CD4-positive, alpha-beta T cell treated with Interleukin-15 for 1 hour (primary cell): Measurements from ENCODE around the gene TMC3.
"Not testable (repeated sequence)": the region's sequence is repeated elsewhere in the genome, so short reads cannot be mapped to it uniquely, and the experiment has no call there.

Experiments used
- DNase-seq: peaks from one replicate; pipeline ENCODE4 v3.0.0-alpha.2; 2020

Gene TMC3

DNA sequence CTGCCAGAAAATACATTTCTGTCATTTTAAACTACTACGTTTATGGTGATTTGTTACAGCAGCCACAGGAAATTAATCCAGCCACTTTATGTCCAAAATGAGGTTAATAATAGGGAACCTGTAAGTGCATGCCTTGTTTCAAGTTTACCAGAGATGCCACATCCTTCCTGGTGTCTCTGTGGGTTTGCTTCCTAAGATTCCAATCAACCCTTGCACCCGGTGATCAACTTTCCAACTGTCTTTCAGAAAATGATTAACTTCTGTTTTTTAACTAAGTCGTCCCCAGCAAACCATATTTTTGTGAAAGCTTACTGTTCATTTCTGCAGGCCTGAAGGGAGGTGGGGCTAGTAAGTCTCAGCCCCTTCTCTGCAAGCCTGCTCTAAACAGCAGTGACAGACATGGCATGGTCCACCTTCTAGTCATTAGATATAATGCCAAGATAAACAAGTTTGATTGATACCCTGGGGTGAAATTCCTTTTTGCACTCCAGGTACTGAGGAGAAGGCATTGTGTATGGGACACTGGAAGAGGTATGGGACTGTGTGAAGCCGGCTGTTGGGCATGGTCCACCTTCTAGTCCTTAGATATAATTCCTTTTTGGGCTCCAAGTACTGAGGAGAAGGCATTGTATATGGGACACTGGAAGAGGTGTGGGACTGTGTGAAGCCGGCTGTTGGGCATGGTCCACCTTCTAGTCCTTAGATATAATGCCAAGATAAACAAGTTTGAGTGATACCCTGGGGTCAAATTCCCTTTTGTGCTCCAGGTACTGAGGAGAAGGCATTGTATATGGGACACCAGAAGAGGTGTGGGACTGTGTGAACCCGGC is 11.1 kb upstream of the TMC3 start:
- no peak for DNase-seq

DNA sequence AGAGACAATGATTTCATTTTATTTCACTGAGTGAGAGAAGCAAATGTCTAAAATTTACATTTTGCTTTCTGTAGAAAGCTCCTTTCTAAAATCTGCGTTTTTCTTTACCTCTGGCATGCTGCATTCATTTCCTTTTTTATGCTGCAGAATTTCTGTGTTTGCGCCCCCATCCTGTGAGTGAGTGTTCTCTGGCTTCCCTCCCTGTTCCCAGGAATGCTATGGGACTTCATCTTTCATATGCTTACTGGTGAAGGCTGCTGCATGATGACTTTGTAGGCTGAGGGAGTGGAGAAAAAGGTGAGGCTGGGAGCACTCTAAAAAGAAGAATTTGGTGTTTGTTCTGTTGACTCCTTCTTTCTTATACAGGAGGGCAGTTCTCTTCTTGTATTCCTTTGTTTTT is 7.7 kb upstream of the TMC3 start:
- no peak for DNase-seq

DNA sequence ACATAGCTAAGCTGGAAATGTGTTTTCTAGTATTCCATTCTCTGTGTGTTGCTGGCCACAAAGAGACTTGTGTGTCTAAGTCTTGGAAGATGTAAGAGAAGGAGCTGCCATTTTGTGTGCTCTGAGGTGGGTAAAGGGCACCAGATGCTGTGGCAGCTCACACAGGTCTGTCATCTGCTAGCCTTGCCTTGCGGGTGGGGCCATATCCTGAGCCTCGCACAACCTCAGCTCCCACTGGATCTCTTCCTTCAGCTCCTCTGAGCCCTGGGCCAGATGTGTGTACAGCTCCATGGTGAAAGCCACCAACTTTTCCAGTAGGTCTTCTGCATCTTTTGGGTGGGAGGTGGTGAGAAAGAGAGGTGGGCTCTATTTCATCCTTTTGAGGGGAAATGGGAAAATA is 6.7 kb upstream of the TMC3 start:
- DNase-seq = no peak

DNA sequence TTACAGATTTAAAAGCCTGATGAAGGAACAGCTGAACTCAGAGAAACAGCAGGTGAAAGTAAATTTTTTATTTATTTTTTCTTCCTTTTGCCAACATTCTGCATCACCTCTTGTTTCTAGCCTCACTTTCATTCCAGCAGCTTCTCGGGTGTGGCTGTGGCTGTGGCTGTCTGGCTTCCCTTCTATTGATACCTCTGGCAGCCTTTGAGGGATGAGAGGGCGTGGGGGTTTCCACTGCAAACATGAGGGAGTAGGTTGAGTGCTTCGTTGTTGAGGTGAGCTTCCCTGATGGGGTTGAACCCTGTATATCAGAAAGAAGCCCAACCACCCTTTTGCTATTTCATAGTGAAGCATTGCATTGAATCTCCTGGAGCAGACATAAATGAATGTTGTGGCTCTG is 6.2 kb upstream of the TMC3 start:
- DNase-seq = no peak

DNA sequence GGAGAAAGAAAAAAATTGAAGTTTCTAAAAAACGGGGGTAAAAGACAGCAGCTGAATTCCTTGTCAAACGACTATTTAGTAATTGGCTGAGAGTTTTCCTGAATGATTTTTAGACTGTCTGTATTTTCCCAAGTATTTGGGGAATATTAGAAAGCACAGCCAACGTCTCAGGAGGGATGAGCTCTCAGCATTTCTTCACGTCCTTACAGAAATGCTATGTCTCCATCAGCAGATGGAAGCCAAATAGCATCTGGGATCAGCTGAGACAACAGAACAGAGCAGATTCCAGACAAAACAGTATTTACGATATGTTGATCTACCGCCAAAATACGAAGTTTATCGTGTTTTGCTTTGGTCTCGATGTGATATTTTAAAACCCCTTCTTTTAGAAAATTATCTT is 5.3 kb upstream of the TMC3 start:
- DNase-seq = no peak

DNA sequence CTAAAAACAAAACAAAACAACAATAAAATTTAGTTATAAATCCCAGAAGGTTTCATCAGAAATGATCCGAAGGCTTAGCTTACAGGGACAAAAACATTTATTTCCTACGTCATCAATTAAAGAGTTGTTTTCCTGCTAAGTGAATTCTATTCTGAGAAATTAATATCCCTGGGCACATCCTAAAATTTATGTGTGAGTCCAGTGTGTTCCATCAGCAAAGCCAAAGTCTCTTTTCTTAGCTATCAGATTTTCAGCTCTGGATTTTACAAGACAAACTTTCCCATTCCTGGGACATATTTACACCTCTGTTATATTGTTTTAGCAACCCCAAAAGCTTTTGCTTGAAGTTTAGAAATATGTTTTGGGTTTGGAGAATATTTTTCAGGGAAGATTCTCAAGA is 4.4 kb upstream of the TMC3 start:
- no peak for DNase-seq

DNA sequence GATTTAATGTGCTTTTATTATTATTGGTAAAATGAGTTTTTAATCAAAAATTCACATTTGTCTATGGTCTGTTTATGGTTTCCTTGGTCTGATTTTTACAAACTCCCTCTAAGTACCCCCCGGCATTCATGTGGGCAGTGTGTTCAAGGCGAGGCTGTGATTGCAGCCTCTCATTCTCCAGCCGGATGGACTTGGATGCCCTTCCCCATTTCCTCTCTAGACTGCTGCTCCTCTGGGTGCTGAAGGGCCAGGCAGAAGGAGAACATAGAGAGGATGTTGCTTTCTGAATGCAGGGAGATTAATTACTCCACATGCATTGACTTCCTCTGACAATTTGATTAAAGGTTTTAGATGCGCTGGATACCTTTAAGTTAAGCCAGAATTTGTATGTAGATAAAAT is 3.9 kb upstream of the TMC3 start:
- no peak for DNase-seq

DNA sequence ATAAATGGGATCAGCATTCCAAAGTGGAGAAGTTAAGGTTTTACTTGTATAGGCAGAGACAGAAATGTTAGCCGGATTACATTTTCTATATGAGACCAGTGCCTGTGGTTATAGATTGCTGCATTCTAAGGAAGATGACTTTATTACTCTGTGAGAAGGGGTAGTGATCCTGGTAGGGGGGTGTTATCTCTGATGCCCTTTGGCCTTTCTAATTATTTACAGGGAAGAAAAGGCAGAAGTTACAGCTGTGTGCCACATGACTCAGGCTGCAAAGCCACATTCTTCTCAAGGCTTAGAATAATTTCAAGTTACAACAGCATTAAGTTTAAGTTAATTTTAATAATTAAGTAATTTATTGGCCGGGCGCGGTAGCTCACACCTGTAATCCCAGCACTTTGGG is 2.2 kb upstream of the TMC3 start:
- DNase-seq = no peak

DNA sequence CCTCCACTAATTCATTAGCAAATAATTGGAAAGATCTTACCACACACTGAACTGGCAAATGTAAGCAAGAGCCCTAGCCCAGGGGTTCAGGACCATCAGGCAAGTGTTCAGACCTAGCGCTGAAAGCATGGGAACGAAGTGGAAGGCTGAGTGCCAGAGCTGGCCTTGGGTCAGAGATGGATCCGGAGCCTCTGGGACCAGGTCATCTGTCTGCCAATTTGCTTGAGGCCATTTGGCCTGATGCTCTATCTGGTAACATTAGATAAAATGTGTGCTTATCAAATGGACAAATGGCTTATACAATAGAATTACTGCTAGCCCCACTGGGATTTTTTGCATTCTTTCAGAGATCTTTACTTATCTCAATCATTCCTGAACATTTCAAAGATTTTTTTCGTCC is 1.4 kb upstream of the TMC3 start:
- no peak for DNase-seq

DNA sequence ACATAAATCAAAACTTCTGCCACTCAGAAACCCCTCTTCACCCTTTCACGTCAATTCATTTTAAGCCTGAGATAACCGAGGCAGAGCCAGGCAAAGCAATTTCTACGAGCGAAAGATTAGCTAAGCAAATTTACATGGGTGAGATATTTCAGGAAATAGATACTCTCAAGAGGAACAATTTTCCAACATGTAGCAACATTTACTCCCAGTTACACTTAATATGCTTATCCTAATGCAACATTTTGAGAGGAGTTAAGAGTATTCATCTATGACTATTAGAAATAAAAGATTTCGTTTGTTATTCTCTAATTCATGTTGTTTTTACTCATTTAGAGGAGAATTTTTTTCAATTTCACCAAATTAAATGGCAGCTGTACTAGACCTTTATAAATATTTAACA is 837 bp downstream of the TMC3 start:
- DNase-seq = no peak

DNA sequence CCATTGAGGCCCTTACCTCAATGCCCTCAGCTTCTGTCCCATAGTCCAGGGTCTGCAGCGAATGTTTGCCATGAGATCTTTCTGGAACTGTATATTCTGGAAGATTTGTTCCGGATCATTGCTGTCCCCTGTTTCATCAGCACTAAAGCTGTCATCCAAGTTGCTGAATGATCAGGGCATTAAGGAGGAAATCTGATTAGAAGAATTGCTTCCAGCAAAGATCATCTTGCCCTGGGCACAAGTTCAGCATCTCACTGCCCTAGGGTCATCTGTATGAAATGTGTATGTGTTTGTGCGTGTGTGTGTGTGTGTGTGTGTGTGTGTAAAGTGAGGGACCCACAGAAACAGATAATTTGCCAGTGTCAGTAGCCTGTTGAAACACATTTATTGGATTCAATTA is 1.4 kb downstream of the TMC3 start:
- no peak for DNase-seq

DNA sequence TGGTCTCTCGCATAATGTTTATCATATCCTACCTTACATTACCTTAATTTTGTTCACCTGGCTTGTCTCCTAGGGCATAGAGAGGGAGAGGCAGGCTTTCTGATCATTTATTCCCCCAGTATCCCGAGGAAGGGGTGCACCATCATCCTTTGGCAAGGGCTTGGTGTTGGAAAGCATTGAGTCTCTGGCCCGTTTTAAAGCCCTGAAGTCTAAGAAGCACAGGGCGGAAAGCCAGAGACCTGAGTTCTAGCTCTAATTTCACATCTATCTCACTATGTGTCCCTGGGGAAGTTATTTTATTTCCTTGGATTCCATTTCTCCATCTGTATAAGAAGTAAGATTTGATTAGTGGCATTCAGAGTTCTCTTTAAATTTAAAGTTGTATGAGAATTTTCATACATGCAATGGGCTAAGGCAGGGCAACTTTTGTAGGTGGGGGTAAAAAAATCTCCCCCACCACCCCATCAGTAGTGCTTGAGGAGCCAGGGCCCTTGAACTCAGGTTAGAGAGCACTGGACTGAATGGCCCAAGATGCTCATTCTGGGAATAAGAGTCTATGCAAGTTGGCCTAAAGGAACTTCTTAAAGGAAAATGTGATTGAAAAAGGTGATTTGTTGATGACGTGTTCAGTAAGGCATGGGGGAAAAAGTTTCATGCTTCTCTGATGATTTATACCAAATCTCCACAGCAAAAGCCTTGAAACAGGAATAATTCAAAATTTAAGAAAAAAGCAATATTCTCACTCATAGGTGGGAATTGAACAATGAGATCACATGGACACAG is 10.1 kb downstream of the TMC3 start:
- DNase-seq = no peak

DNA sequence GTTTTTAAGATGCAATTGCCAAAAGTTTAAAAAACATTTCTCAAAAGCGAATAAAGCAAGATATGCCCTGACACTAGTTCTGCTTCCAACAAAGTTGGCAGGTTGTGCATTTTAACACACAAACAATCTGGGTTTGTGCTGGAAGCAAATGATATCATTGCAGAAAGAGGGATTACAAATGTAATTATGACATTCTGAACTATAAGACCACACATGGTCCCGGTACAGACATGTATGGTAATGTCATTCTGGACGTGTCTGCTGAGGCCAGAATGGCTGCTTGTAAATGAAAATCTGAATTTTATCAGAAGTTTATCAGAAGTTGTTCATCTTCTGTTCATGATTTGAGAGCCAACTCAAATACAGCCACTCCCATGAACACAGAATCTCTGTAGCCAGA is 10.7 kb downstream of the TMC3 start:
- no peak for DNase-seq

DNA sequence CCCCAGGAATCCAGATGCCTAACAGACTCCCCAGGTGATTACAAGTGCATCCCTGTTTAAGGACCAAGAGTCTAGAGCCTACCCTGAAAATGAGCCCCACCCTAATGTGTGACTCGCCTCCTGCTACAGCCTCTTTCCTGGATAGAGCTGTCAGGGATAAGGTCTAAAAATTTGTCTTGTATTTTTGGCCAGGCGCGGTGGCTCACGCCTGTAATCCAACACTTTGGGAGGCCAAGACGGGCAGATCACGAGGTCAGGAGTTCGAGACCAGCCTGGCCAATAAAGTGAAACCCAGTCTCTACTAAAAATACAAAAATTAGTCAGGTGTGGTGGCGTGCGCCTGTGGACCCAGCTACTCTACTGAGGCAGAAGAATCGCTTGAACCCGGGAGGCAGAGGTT is 11.2 kb downstream of the TMC3 start:
- no peak for DNase-seq

DNA sequence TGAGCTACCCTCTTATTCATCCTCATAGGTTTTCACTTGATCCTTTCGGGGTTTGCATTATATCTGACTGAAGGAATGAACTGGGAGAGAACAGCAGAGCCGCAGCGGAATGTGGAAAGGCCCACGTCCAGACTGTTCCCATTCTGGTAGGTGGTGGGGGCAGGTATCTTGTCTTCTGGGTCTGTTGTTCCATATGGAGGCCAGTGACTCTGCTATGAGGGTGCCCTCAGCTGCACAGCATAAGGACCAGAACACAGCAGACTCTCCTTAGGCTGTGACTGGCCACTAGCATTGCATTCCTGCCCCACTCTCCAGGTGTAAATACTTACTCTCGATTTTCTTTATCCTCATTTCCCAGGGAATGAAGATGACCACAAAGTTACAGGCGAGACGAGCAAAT is 12.1 kb downstream of the TMC3 start:
- DNase-seq = no peak

DNA sequence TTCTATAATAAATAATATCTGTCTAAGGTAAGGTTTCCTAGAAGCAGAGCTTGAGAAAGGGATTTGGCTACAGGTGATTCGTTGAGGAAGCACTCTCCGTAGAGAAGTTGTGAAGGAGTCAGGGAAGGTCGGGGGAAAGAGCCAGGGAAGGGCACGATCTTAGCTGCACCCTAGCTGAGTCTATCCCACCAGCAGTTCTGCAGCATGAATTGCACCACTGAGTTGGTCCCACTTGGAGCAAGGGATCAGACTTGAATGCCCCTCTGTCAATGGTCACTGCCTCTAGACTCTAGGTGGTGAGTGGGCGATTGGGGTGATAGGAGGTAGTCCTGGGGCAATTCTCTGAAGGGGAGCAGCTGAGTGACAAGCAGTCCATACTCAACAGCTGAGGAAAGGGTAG is 13.5 kb downstream of the TMC3 start:
- DNase-seq = no peak

DNA sequence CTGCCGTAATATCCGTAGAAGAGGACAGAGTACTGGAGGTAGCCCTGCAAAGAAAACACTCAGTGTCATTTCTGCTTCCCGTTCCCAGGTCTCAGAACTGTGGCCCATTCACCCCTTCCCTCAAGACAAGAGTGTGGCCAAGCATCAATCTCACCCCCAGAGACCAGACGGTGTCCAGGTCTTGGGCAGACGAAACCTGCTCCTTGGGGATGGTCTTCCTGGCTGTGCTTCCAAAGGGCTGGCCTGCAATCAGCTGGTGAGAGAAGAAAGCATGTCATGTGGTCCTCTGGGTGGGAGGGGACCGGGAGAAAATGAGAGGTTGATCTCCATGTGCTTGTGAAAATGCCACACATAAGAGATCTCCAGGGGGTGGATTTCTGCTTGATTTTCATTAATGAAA is 15.8 kb downstream of the TMC3 start:
- no peak for DNase-seq

DNA sequence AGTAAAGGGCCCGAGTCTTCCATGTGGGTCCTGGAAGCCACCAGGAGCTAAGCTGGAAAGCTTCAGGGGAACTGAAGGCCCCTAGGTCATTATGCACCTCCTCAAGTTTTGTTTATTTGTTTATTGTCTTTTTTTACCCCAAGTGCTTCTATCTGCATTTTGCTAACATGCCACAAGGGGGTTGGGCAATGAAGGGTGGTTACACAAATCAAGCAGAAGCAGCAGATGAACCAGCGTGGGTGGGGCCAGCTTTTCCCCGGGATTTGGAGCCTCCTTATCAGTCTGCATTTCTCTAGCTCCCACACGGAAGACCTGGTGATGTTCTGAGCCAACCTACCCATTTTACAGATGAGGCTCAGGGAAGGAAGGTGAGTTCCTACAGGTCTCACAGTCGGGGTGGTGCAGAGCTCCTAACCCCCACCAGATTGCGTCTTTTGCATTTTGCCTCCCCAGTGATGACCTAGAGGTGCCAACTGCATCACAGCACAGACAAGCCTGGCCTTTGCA is 16.8 kb downstream of the TMC3 start:
- DNase-seq = no peak

DNA sequence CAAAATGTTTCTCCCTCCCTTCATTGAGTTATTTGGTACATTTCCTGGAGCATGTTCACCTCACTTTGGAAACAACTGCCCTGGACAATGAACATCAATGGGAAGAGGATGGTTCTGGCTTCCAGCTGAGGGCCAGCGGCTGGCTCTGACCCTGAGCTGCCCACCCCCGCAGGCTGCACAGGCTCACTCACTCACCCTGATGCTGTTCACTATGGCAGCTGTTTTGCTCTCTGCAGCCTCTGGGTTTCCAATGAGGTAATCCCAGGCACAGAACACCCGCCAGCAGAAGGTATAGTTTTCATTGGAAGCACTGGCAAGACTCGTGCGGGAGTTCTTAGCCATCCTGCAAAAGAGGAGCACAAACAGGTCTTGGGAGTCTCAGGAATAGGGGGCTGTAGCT is 17.8 kb downstream of the TMC3 start:
- no peak for DNase-seq

DNA sequence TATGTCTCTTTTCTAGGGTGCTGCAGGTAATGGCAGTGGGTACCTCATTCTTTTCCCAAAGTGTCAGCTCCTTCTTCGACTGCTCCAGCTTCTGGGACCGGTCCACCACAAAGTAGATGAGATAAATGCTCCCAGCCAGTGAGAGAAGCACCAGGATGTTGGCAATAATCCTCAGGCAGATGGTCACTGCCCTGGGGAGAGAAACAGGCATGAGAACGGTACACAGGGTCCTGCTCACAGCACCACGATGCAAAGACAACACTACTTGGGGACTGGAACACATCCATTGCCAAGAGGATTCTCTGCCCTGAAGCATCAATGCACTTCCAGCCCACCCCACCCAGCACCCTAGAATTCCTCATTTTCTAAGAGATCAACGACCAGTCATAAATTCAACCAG is 22.4 kb downstream of the TMC3 start:
- DNase-seq = no peak

DNA sequence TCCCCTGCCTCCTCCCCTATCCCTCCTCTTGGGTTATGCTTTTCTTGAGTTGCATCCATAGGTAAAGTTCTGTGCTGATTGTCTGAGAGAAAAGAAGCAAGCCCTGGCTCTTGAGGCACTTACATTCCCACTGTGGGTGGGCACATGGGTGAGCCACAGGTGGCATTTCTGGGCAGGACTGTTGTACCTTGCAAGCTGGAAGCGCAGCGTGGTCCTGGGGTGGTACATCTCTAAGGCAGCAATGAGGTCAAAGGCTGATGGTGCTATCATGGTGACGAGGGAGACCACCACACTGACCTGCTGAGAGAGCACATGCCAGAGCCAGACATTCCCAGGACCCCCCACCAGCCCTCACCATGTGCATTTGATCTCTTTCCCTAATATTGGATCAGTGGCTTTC is 24.7 kb downstream of the TMC3 start:
- no peak for DNase-seq

DNA sequence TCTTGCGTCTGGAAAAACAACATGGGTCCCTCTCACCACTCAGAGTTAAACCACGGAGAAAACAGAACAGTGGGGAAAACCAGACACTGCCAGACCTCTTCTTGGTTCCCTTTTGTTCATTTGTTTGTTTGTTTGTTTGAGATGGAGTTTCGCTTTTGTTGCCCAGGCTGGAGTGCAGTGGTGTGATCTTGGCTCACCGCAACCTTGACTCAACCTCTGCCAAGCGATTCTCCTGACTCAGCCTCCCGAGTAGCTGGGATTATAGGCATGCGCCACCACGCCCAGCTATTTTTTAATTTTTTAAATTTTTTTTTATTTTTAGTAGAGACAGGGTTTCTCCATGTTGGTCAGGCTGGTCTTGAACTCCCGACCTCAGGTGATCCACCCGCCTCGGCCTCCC is 25.3 kb downstream of the TMC3 start:
- not testable (repeated sequence) for DNase-seq

DNA sequence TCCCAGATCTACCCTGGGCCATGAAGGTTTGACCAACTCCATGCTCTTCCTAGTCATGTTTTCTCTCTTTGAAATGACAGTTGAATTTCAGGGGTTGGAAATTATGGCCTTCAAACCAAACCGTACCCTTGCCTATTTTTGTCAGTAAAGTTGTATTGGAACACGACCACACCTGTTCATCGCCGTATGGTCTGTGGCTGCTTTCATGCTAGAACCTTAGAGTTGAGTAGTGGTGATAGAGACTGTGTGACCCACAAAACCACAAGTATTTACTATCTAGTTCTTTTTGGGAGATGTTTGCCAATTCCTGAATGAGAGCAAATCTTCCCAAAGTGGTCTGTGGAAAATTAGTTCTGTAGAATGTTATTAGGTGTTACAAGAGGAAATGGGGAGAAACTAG is 26.1 kb downstream of the TMC3 start:
- DNase-seq = no peak

DNA sequence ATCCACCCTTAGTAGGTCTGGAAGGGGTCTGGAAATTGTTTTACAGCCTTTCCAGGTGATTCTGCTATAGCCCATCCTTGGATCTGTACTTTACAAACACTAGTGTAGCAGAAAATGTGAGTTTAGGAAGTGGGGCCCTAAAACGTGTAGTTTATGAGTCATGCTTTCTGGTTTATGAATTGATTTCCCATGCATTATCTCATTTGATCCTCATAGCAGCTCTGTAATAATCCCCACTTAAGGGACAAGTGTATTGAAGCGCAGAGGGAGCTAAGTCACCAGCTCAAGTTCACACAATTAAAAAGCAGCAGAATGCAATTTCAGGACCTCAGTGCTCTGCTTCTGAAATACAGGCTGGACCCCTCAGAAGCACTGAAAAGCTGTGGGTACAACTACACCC is 27.4 kb downstream of the TMC3 start:
- no peak for DNase-seq

DNA sequence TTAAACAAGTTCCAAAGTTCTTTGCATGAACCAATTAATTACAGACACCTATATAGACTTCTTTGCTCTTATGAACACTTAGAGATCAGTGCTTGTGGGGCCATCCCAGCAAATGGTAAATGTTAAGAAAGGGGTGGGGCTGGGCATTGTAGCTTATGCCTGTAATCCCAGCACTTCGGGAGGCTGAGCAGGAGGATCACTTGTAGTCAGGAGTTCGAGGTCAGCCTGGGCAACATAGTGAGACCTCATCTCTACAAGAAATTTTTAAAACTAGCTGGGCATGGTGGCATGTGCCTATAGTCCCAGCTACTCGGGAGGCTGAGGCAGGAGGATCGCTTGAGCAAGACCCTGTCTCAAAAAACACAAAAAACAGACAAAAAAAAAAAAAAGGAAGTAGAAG is 30.6 kb downstream of the TMC3 start:
- no peak for DNase-seq
